ENCODE results near the gene ALCAM.

DNA sequence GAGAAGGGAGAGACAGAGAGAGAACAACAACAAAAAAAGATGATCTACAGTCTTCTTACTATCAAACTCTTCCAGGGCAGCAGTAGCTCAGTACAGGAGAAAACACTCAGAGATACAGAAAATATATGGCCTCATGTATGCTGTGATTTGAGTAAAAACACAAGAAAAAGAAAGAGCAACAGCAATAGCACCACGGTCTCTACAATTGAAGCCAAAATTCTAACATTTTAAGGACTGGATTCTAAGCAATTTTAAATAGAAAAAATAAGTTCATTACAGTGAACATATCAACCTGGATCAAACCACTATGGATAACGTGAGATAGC is 43.5 kb upstream of the ALCAM start:
- TF ChIP-seq, protein P1, sequence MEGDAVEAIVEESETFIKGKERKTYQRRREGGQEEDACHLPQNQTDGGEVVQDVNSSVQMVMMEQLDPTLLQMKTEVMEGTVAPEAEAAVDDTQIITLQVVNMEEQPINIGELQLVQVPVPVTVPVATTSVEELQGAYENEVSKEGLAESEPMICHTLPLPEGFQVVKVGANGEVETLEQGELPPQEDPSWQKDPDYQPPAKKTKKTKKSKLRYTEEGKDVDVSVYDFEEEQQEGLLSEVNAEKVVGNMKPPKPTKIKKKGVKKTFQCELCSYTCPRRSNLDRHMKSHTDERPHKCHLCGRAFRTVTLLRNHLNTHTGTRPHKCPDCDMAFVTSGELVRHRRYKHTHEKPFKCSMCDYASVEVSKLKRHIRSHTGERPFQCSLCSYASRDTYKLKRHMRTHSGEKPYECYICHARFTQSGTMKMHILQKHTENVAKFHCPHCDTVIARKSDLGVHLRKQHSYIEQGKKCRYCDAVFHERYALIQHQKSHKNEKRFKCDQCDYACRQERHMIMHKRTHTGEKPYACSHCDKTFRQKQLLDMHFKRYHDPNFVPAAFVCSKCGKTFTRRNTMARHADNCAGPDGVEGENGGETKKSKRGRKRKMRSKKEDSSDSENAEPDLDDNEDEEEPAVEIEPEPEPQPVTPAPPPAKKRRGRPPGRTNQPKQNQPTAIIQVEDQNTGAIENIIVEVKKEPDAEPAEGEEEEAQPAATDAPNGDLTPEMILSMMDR (IDR thresholded peaks at IDR 0.05) = no peak
- no peak for TF ChIP-seq POLR2A (IDR thresholded peaks at IDR 0.05)

Data from Peyer's patch (tissue), 4 donors.